ENCODE measurements around the gene NTN1. TPM values are rescaled to one million over a fixed set of nuclear protein-coding genes. Genes with fewer than 3 reads are reported as not detected.
"Not testable (repeated sequence)": the region's sequence is repeated elsewhere in the genome, so short reads cannot be mapped to it uniquely, and the experiment has no call there.

NTN1 gene
- total RNA-seq, 1 donor = under 0.01 TPM

DNA sequence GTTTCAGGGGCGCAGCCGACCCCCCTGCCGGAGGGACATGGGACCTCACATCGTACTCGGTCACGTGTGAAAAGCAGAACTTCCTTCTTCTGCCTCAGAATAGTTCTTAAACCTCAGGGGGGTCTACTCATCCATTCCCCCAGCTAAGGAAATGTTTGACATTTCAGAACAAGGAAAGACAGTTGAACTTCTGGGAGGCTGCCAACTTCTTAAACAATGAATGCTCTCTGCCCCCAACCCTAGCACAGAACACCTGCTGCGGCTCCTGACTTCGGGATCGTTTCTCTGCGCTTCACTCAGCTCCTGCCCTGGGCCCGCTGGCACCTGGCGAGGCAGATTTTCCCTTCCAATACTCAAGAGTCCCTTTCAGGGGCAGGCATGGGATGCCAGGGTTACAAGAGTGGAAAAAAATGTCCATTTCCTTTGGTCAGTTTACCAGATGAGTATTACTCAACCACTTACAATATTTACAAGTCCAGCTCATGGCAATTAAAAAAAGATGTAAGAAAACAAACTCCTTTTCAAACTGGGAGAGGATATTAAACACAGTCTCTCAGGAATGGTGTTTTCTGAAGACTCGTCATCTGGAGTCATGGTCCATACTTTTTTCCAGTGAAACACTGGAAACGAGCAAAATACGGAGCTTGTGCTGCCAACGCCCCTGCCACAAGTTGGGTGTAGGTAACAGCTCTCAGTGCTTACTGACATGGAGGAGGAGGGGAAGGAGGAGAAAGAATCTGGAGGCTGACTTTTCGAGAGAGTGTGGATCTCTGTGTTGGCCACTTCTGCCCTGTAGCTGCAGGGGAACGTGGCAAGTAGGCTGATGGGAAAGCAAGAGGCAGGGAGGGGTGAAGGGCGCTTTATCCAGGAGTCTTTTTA is 235.7 kb downstream of the NTN1 start:
- H3K4me3 ChIP-seq (ENCODE audit: low read depth, low read length) = no peak overlapping the region
- DNase-seq (ENCODE audit: low read depth) = peak; percentile 62
- TF ChIP-seq, protein P1, sequence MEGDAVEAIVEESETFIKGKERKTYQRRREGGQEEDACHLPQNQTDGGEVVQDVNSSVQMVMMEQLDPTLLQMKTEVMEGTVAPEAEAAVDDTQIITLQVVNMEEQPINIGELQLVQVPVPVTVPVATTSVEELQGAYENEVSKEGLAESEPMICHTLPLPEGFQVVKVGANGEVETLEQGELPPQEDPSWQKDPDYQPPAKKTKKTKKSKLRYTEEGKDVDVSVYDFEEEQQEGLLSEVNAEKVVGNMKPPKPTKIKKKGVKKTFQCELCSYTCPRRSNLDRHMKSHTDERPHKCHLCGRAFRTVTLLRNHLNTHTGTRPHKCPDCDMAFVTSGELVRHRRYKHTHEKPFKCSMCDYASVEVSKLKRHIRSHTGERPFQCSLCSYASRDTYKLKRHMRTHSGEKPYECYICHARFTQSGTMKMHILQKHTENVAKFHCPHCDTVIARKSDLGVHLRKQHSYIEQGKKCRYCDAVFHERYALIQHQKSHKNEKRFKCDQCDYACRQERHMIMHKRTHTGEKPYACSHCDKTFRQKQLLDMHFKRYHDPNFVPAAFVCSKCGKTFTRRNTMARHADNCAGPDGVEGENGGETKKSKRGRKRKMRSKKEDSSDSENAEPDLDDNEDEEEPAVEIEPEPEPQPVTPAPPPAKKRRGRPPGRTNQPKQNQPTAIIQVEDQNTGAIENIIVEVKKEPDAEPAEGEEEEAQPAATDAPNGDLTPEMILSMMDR (IDR thresholded peaks at IDR 0.05; ENCODE audit: insufficient read depth, low read depth, low read length) = no peak

DNA sequence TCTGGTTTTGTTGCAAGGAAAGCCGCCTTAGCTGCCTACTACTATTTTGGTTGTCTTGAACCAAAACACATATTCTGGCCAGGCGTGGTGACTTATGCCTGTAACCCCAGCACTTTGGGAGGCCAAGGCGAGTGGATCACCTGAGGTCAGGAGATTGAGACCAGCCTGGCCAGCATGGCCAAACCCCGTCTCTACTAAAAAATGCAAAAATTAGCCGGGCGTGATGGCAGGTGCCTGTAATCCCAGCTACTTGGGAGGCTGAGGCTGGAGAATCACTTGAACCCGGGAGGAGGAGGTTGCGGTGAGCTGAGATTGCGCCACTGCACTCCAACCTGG is 236.3 kb downstream of the NTN1 start:
- not testable (repeated sequence) for H3K4me3 ChIP-seq (ENCODE audit: low read depth, low read length); DNase-seq (ENCODE audit: low read depth)

DNA sequence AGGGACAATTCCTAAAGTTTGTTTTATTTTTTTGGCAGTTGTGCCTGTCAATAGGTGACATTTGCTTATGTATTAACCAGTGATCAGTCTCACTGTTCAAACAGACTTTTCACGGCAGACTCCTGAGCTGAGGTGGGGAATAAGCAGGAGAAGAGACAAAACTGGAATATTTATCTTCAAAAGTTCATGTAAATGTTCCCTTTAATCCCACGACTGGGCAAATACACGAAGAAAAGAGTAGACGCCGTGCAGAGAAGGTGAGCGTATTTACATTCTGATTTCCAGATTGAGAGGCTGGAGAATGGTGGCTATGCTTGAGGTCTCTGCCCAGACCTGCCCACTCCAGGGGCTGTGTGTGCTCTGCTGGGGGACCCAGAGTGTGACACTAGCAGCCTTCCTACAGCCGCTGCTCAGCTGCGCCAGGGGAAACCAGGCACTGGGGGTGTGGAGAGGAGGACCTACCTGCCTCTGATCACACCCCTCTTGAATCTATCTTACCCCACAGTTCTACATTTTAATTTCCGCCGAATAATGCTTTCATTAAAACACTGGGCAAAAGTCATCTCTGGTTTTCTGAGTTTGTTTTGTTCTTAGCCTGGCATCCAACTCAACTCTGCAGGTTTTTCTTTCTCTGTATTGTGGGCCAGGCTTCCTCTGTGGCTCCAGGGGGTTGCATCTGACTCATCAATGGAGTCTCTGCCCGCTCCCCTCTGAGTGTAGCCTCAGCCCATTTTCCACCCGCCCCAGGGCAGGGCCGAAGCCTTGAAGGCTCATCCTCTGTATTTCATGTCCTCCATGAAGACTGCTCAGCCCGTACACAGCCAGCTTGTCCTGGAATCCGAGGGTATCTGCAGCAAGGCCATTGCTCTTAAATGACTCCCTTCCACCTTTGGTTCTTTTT is 237.1 kb downstream of the NTN1 start:
- TF ChIP-seq, protein P1 (IDR thresholded peaks at IDR 0.05; ENCODE audit: insufficient read depth, low read depth, low read length) = no peak
- DNase-seq (ENCODE audit: low read depth) = no peak
- H3K4me3 ChIP-seq (ENCODE audit: low read depth, low read length) = no peak overlapping the region

DNA sequence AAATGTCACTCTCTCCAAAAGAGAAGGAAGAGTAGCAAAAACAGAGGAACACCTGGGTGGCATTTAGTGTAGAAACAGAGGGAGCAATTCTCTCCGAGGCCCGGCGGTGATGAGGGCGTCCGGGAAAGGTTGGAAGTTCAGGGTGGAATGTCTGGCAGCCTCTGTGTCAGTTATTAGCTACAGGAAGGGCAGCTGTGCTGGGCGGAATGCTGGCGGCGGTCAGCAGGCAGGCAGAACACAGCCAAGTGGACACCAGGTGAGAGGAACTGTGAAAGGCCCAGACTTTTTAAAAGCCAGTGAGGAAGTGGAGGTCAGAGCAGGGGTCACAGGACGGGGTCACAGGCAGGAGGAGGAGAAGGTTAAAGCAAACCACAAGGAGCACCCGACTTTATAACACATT is 238.1 kb downstream of the NTN1 start:
- TF ChIP-seq, protein P1 (IDR thresholded peaks at IDR 0.05; ENCODE audit: insufficient read depth, low read depth, low read length) = no peak
- no peak for DNase-seq (ENCODE audit: low read depth)
- no peak overlapping the region for H3K4me3 ChIP-seq (ENCODE audit: low read depth, low read length)

DNA sequence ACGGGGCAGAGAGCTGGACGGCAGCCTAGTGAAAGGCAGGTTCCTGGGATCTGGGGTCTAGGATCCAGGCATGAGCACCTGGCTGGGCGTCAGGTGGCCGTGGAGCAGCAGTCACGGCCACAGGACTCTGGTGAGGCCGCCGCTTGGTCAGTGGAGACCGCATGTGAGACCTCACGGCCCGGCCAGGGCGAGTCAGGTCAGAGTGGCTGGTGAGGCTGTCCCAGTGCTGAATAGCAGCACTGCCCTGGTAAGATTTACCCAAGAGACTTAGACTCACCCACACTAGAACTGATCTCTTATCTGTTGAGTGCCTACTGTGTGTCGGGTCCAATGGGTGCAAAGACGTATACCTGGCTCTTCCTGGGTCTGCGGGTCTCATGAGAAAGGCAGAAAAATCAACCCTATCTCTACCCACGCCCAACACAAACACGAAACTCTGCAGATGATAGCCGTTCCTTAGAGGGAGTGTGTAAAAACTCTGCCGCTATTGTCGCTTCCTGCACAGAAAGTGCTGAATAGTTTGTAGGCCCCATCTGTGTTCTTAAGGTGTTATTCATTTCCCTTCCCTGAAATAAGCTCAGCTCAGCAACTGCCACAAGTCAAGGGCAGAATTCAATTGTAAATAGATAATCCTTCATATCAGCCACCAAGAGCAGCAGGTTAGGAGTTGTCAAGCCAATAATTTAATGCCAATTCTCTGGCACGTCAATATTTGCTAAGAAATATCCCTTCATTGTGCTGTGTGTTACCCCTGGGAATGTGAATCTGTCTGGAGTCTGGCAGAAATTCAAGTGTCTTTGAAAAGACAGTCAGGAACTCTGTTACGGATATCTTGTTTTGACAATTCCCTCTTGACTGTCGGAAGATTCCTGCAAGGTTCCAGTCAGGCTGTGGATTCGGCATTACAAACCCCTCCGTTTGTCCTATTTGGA is 240.0 kb downstream of the NTN1 start:
- TF ChIP-seq, protein P1 (IDR thresholded peaks at IDR 0.05; ENCODE audit: insufficient read depth, low read depth, low read length) = no peak
- DNase-seq (ENCODE audit: low read depth) = no peak
- no peak overlapping the region for H3K4me3 ChIP-seq (ENCODE audit: low read depth, low read length)

DNA sequence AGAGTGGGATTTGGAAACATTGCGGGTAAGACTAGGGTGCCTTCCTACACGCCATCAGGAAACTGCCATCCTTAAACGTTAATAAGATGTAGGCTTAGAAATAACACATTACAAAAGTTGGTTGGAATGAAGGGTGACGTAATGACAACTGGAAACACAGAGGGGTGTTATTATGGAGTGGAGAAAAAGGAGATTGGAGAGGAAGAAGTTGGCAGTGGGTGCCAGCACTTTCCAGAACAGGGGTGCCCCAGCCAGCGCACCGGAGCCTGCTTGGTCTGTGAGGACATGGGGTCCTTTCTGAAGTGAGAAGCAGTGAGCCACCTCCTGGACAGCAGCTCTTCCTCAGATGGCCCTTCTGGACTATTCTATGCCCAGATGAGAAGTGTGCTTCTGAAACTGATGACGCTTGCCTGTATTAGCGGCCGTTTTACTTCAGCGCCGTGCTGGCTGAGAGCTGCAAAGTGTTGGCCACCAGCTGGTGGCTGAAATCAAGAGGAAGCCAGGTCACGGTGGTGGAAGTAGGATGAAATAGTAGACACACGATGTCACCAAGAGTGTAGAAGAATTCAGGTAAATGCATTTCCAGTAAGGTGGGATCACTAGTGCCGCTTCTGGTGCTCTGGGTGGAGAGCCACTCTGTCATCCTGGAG is 244.8 kb downstream of the NTN1 start:
- DNase-seq (ENCODE audit: low read depth) = no peak
- H3K4me3 ChIP-seq (ENCODE audit: low read depth, low read length) = no peak overlapping the region
- TF ChIP-seq, protein P1 (IDR thresholded peaks at IDR 0.05; ENCODE audit: insufficient read depth, low read depth, low read length) = no peak
